Measurements from ENCODE around the gene VCAN. TPM values are rescaled to one million over a fixed set of nuclear protein-coding genes. Genes with fewer than 3 reads are reported as not detected.

Gene VCAN
- total and polyA plus RNA-seq, 2 of the 8 experiments (the other 6 are each of a cell fraction or from before 2014, with no cell fraction given), result 146 to 404 TPM

DNA sequence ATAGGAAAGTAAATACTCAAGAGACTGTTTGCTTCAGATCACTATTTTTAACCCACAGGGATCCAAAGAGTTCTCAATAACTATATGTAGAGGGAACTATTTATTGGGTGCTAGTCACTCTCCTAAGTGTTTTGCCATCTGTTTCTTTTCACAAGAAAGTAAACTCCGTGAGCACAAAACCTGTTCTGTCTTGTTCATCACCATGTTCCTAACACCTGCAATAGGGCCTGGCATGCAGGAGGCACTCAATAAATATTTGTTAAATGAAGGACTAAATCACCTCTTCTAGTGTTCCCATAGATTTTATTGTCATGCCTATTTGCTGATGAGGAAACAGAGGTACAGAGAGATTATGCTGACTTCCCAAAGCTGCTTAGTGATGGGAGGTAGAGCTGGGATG, 118.2 kb downstream of the VCAN start:
- 95% methylated on average over 1 of the region's 1 CpG; no CpG with 5 or more reads in 1 of the 2 experiments for WGBS, 2 experiments (ENCODE audit: extremely low coverage in 1 of 2, insufficient coverage in 1 of 2, insufficient read length in 1 of 2, insufficient replicate concordance in 2 of 2, low coverage in 1 of 2, low lambda C conversion rate in 2 of 2, missing lambda C conversion rate in 1 of 2)

More for the DNA sequence above, 118.2 kb downstream of the VCAN start:
- Histone ChIP-seq H4K91ac (replicated peaks; ENCODE audit: insufficient read length, low read length) (no peak overlapping the region), H3K23ac (ENCODE audit: insufficient read length) (no peak overlapping the region), H3K23me2 (ENCODE audit: low read depth, low read length) (no peaks in the 10 kb centered on the region), H4K8ac (ENCODE audit: extremely low read depth, insufficient read depth, low read length) (no peak overlapping the region), H2AFZ (ENCODE audit: low read length) (no peak overlapping the region), H2BK15ac (ENCODE audit: low read length) (no peak overlapping the region), H3K4me1 (replicated peaks in 1 of 4; ENCODE audit: control insufficient read depth in 3 of 4, insufficient read depth in 4 of 4, low read length in 3 of 4) (no peaks in the 10 kb centered on the region), H3K56ac (replicated peaks; ENCODE audit: insufficient read length, low read depth, low read length) (no peak overlapping the region), H2BK5ac (ENCODE audit: low read depth, low read length) (no peak overlapping the region), H3K36me3 (ENCODE audit: control insufficient read depth in 2 of 4, insufficient read depth in 4 of 4, low read length in 3 of 4) (no peaks in the 10 kb centered on the region), H3K27ac (ENCODE audit: low read depth, low read length) (no peak overlapping the region), H3K79me1 (ENCODE audit: low read depth, low read length) (no peaks in the 10 kb centered on the region), H2BK120ac (replicated peaks; ENCODE audit: low read depth, low read length) (no peak overlapping the region), H2AK5ac (ENCODE audit: low read depth, low read length) (no peak overlapping the region), H4K20me1 (replicated peaks in 1 of 2; ENCODE audit: control insufficient read depth in 1 of 2, insufficient read depth in 2 of 2, low read length in 2 of 2) (no peaks in the 10 kb centered on the region), H3K4me2 (ENCODE audit: insufficient read depth in 1 of 2, low read depth in 2 of 2, low read length in 2 of 2) (no peak overlapping the region), H3K4me3 (ENCODE audit: extremely low read depth in 1 of 4, insufficient read depth in 2 of 4, low read depth in 3 of 4, low read length in 4 of 4) (no peak overlapping the region), H3K9ac (replicated peaks in 1 of 4; ENCODE audit: extremely low read depth in 1 of 4, low read depth in 3 of 4, low read length in 3 of 4) (no peak overlapping the region), H3K27me3 (replicated peaks in 1 of 4; ENCODE audit: control insufficient read depth in 3 of 4, extremely low read depth in 1 of 4, insufficient read depth in 3 of 4, low read length in 3 of 4) (peaks cover 0 to 1% (median 0%) of the 10 kb centered on the region in 4 experiments; a peak in 1 of 7 replicates), H4K5ac (ENCODE audit: insufficient read length, low read depth, low read length) (no peak overlapping the region), H3K9me3 (ENCODE audit: insufficient read depth in 2 of 2, low read depth in 1 of 2, low read length in 1 of 2) (no peaks in the 10 kb centered on the region), H2BK12ac (ENCODE audit: low read depth, low read length) (no peak overlapping the region), H3K79me2 (ENCODE audit: control insufficient read depth in 1 of 2, insufficient read depth in 2 of 2, low read length in 2 of 2) (no peaks in the 10 kb centered on the region), H2BK20ac (ENCODE audit: low read length) (no peak overlapping the region), H3K4ac (replicated peaks; ENCODE audit: insufficient read length, low read depth, low read length) (no peak overlapping the region), H3K14ac (ENCODE audit: insufficient read length) (no peak overlapping the region), H3K18ac (ENCODE audit: extremely low read depth, low read length) (no peak overlapping the region)
- ChIA-PET POLR2A (ENCODE audit: partially characterized antibody) (no interaction called here), CTCF (ENCODE audit: partially characterized antibody) (interaction anchor here (0.9 kb wide), 1 partner anchor 11 kb away, joined by 4 read pairs; no protein-coding TSS in a partner anchor)
- DNase-seq (ENCODE audit: low read depth in 1 of 2, low spot score in 2 of 2) (no peak), FAIRE-seq (no peak)
- TF ChIP-seq, protein P1, sequence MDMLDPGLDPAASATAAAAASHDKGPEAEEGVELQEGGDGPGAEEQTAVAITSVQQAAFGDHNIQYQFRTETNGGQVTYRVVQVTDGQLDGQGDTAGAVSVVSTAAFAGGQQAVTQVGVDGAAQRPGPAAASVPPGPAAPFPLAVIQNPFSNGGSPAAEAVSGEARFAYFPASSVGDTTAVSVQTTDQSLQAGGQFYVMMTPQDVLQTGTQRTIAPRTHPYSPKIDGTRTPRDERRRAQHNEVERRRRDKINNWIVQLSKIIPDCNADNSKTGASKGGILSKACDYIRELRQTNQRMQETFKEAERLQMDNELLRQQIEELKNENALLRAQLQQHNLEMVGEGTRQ (IDR thresholded peaks at IDR 0.05; ENCODE audit: low read length), result no peak
- no peak for TF ChIP-seq SP1 (IDR thresholded peaks at IDR 0.05; ENCODE audit: low read depth, low read length)
- TF ChIP-seq SIRT6 (IDR thresholded peaks at IDR 0.05; ENCODE audit: low read length), result no peak
- no peak for TF ChIP-seq TCF12 (IDR thresholded peaks at IDR 0.05; ENCODE audit: low read depth, low read length)
- TF ChIP-seq EZH2 (IDR thresholded peaks at IDR 0.05; ENCODE audit: low read depth, low read length, severe bottlenecking), result no peak
- TF ChIP-seq MAX (IDR thresholded peaks at IDR 0.05), result no peak
- no peak for TF ChIP-seq HDAC6 (IDR thresholded peaks at IDR 0.05; ENCODE audit: low read depth, low read length)
- TF ChIP-seq RFX5 (IDR thresholded peaks at IDR 0.05; ENCODE audit: borderline replicate concordance, low read depth, low read length), result no peak
- no peak for TF ChIP-seq TEAD4 (IDR thresholded peaks at IDR 0.05; ENCODE audit: low read depth, low read length)
- TF ChIP-seq SP2 (IDR thresholded peaks at IDR 0.05; ENCODE audit: low read length), result no peak
- TF ChIP-seq TAF1 (IDR thresholded peaks at IDR 0.05; ENCODE audit: low read depth, low read length), result no peak
- TF ChIP-seq EGR1 (IDR thresholded peaks at IDR 0.05; ENCODE audit: borderline replicate concordance, low read depth, low read length), result no peak
- TF ChIP-seq SIN3A (conservative IDR thresholded peaks at IDR 0.05 in 1 of 2, IDR thresholded peaks at IDR 0.05 in 1 of 2; ENCODE audit: low read depth in 1 of 2, low read length in 2 of 2), result no peak
- TF ChIP-seq SUZ12 (IDR thresholded peaks at IDR 0.05; ENCODE audit: low read length), result no peak

Data from H1 (cell line).